ENCODE results near the gene RTCB. TPM values are rescaled to one million over a fixed set of nuclear protein-coding genes. Genes with fewer than 3 reads are reported as not detected.

Gene RTCB
- polyA plus RNA-seq, 1 of the 3 experiments (the other 2 are of a cell fraction): 89.6 TPM

DNA sequence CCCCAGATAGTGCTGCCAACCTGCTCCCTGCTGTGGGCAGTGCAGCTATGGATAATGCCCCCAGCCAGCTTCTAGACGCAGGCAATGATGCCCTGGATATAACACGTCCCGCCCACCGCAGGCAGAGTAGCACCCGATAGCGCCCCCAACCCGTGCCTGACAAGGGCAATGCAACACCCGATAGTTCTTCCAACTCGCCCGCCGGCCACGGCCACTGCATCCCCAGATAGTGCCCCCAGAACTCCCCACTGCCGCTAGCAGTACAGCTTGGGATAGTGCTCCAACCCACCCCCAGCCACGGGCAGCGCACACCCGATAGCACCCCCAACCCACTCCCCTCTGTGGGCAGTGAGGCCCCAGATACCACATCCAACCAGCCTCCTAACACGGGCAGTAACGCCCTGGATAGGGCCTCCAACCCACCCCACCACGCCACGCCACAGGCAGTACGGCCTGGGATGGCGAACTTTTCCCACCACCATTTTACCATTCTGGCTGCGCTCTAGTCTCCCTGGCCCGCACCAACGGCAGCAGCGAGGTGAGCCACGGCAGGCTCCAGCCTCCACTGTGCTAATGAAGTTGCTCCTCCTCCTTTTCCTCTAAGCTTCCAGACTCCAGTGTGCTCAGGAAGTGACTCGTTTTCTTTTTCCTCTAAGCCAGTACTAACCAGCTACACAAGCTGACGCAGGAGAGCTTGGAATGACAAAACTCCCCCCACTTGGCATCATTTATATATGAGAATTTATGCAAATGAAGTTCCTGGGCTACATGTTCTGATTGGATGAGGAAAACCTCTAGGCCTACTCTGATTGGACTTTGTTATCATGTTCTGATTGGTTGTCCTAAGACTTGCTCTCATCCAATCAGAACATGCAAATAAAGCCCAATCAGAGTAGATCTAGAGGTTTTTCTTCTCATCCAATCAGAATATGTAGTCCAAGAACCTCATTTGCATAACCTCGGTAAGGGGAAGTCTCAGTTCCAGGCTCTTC lies 57.4 kb downstream of the RTCB start:
- Histone ChIP-seq H3K4me2 (0 out of 2 replicates have a peak overlapping the region, but pooled peaks have one; percentile 11), H3K9me3 (no peaks in the 10 kb centered on the region), H3K4me3 (ENCODE audit: low read depth in 2 of 2, low read length in 1 of 2) (no peak overlapping the region), H3K27me3 (ENCODE audit: insufficient read depth) (no peaks in the 10 kb centered on the region), H4K20me1 (ENCODE audit: insufficient read depth) (no peaks in the 10 kb centered on the region), H3K79me2 (ENCODE audit: insufficient read depth) (no peaks in the 10 kb centered on the region), H3K9me2 (no peaks in the 10 kb centered on the region), H3K4me1 (ENCODE audit: control insufficient read depth in 1 of 2, insufficient read depth in 2 of 2, low read depth in 1 of 2, low read length in 1 of 2) (no peaks in the 10 kb centered on the region), H3F3A (replicated peaks; ENCODE audit: insufficient read depth) (no peaks in the 10 kb centered on the region), H3K36me3 (replicated peaks in 1 of 2; ENCODE audit: control insufficient read depth in 1 of 2, insufficient read depth in 2 of 2, low read length in 1 of 2) (no peaks in the 10 kb centered on the region), H2AFZ (ENCODE audit: low read depth) (no peak overlapping the region), H3K27ac (ENCODE audit: low read depth in 2 of 2, low read length in 1 of 2) (no peak overlapping the region), H3K9ac (peak overlapping the region; percentile 25; the same call in 1 of the 2 replicates)
- no peak for DNase-seq
- TF ChIP-seq MEF2A (IDR thresholded peaks at IDR 0.05; ENCODE audit: borderline replicate concordance, low read depth): no peak
- TF ChIP-seq TEAD4 (IDR thresholded peaks at IDR 0.05; ENCODE audit: borderline replicate concordance, insufficient read depth): no peak
- TF ChIP-seq EZH2phosphoT487 (IDR thresholded peaks at IDR 0.05; ENCODE audit: borderline replicate concordance, low read depth): no peak
- no peak for TF ChIP-seq SIN3A (IDR thresholded peaks at IDR 0.05; ENCODE audit: borderline replicate concordance, low read depth, low read length)
- 77% methylated on average over 14 of the region's 30 CpGs for WGBS (ENCODE audit: low lambda C conversion rate)
- POLR2A ChIA-PET: no interaction called here
- CTCF ChIA-PET: no interaction called here

- H3K9me3 ChIP-seq: no peaks in the 10 kb centered on the region
- H3K27ac ChIP-seq (ENCODE audit: low read depth in 2 of 2, low read length in 1 of 2): no peak overlapping the region
- H3F3A ChIP-seq (replicated peaks; ENCODE audit: insufficient read depth): no peaks in the 10 kb centered on the region
- H3K4me3 ChIP-seq (ENCODE audit: low read depth in 2 of 2, low read length in 1 of 2): no peak overlapping the region
- TF ChIP-seq, protein P1, sequence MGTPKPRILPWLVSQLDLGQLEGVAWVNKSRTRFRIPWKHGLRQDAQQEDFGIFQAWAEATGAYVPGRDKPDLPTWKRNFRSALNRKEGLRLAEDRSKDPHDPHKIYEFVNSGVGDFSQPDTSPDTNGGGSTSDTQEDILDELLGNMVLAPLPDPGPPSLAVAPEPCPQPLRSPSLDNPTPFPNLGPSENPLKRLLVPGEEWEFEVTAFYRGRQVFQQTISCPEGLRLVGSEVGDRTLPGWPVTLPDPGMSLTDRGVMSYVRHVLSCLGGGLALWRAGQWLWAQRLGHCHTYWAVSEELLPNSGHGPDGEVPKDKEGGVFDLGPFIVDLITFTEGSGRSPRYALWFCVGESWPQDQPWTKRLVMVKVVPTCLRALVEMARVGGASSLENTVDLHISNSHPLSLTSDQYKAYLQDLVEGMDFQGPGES (IDR thresholded peaks at IDR 0.05; ENCODE audit: low read depth, low read length): no peak
- TF ChIP-seq POLR2AphosphoS5 (IDR thresholded peaks at IDR 0.05; ENCODE audit: low read depth, low read length) (no peak), GABPA (IDR thresholded peaks at IDR 0.05; ENCODE audit: low read depth) (no peak), NFIC (IDR thresholded peaks at IDR 0.05; ENCODE audit: borderline replicate concordance) (no peak), ELF1 (IDR thresholded peaks at IDR 0.05) (no peak), MXI1 (IDR thresholded peaks at IDR 0.05; ENCODE audit: low read depth, low read length) (no peak), JUND (IDR thresholded peaks at IDR 0.05) (no peak), EZH2phosphoT487 (IDR thresholded peaks at IDR 0.05; ENCODE audit: borderline replicate concordance, low read depth) (no peak), SIN3A (IDR thresholded peaks at IDR 0.05; ENCODE audit: borderline replicate concordance, low read depth, low read length) (no peak), RAD21 (IDR thresholded peaks at IDR 0.05; ENCODE audit: low read length) (no peak), FOXM1 (IDR thresholded peaks at IDR 0.05; ENCODE audit: low read depth) (no peak)
- TF ChIP-seq, protein P2, sequence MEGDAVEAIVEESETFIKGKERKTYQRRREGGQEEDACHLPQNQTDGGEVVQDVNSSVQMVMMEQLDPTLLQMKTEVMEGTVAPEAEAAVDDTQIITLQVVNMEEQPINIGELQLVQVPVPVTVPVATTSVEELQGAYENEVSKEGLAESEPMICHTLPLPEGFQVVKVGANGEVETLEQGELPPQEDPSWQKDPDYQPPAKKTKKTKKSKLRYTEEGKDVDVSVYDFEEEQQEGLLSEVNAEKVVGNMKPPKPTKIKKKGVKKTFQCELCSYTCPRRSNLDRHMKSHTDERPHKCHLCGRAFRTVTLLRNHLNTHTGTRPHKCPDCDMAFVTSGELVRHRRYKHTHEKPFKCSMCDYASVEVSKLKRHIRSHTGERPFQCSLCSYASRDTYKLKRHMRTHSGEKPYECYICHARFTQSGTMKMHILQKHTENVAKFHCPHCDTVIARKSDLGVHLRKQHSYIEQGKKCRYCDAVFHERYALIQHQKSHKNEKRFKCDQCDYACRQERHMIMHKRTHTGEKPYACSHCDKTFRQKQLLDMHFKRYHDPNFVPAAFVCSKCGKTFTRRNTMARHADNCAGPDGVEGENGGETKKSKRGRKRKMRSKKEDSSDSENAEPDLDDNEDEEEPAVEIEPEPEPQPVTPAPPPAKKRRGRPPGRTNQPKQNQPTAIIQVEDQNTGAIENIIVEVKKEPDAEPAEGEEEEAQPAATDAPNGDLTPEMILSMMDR (IDR thresholded peaks at IDR 0.05): no peak
- POLR2A ChIA-PET: no interaction called here
- H3K9me2 ChIP-seq: no peaks in the 10 kb centered on the region
- H3K4me2 ChIP-seq: no peak overlapping the region
- H3K27me3 ChIP-seq (ENCODE audit: insufficient read depth): no peaks in the 10 kb centered on the region
- H3K79me2 ChIP-seq (ENCODE audit: insufficient read depth): no peaks in the 10 kb centered on the region
- no peaks in the 10 kb centered on the region for H3K4me1 ChIP-seq (ENCODE audit: control insufficient read depth in 1 of 2, insufficient read depth in 2 of 2, low read depth in 1 of 2, low read length in 1 of 2)
- H4K20me1 ChIP-seq (ENCODE audit: insufficient read depth): no peaks in the 10 kb centered on the region
- CTCF ChIA-PET: no interaction called here
- DNase-seq: no peak
- no peaks in the 10 kb centered on the region for H3K36me3 ChIP-seq (replicated peaks in 1 of 2; ENCODE audit: control insufficient read depth in 1 of 2, insufficient read depth in 2 of 2, low read length in 1 of 2)
- H3K9ac ChIP-seq: no peak overlapping the region
- WGBS (ENCODE audit: low lambda C conversion rate): 89% methylated on average over 14 of the region's 19 CpGs
- no peak overlapping the region for H2AFZ ChIP-seq (ENCODE audit: low read depth)
Observed at GRCh38 chr22:32353840-32354239, 58.2 kb downstream of the RTCB start.
